Kidney (tissue), 14 donors: ENCODE measurements around the gene SMIM43. TPM values are rescaled to one million over a fixed set of nuclear protein-coding genes. Genes with fewer than 3 reads are reported as not detected.

Source experiments
- DNase-seq, 5 donors: peaks; one replicate each; pipeline ENCODE4 v3.0.0-alpha.2; 2013 to 2020
- FAIRE-seq: peaks from 2 replicates; lab custom pipeline; 2012; peaks lifted over from hg19 to GRCh38; lab: Jason Lieb, UNC
- H3K27ac ChIP-seq, 2 donors: one replicate each; pipeline ENCODE4 v1.7.0; 2013; ENCODE audit warnings: low read depth in 2 of 2, low read length in 2 of 2, inconsistent platforms in 1 of 2
- H3K27me3 ChIP-seq: one replicate; pipeline ENCODE4 v1.7.1; 2013; ENCODE audit warnings: low read length, inconsistent platforms; ENCODE audit not compliant: control insufficient read depth, insufficient read depth
- H3K36me3 ChIP-seq, 3 donors: one replicate each; pipeline versions ENCODE4 v1.7.0 to v1.7.1; 2013; ENCODE audit warnings: low read length in 3 of 3, control low read depth in 1 of 3, inconsistent platforms in 1 of 3; ENCODE audit not compliant: insufficient read depth in 3 of 3, control insufficient read depth in 2 of 3
- H3K4me1 ChIP-seq, 3 donors: one replicate each; pipeline versions ENCODE4 v1.7.0 to v1.7.1; 2013; ENCODE audit warnings: low read length in 3 of 3, inconsistent platforms in 1 of 3, low read depth in 1 of 3; ENCODE audit not compliant: control insufficient read depth in 2 of 3, insufficient read depth in 2 of 3
- H3K4me3 ChIP-seq, 3 donors: one replicate each; pipeline versions ENCODE4 v1.7.0 to v1.8.1; 2013; ENCODE audit warnings: low read length in 3 of 3, control low read depth in 1 of 3, inconsistent platforms in 1 of 3
- H3K9ac ChIP-seq, 3 donors: one replicate each; pipeline versions ENCODE4 v1.7.0 to v1.7.1; 2013; ENCODE audit warnings: low read length in 3 of 3, control low read depth in 1 of 3, inconsistent platforms in 1 of 3
- H3K9me3 ChIP-seq, 3 donors: one replicate each; pipeline versions ENCODE4 v1.7.0 to v1.7.1; 2013; ENCODE audit warnings: low read length in 3 of 3, control low read depth in 1 of 3, inconsistent platforms in 1 of 3; ENCODE audit not compliant: control insufficient read depth in 2 of 3, insufficient read depth in 1 of 3
- CTCF ChIP-seq: IDR thresholded peaks from 3 replicates; pipeline ENCODE4 v1.5.1; 2012; ENCODE audit warnings: mild to moderate bottlenecking, moderate library complexity, borderline replicate concordance; ENCODE audit not compliant: insufficient read depth; ENCODE audit errors: extremely low read depth
- intact Hi-C: fragments of 100-400 bp; cut with DNase I; formaldehyde crosslinking; loops from one replicate; pipeline ENCODE4 v1.11.1; 2022
- polyA plus RNA-seq: library from polyadenylated mRNA; stranded (reverse); fragments of 350-450 nt; fragmentation: Illumina TruSeq; extraction: RNeasy Lipid Tissue Mini Kit (QIAGEN cat#74804); gene quantifications from one replicate; pipeline ENCODE4 v1.2.3, GENCODE V29; 2014; ENCODE audit warnings: low read depth, low replicate concordance; ENCODE audit not compliant: insufficient read depth
- total RNA-seq: library from RNA; stranded (reverse); fragmentation: NEBNext Ultra II Directional; extraction: Animal tissue kit (Norgen Biotek cat#: 25700); gene quantifications from one replicate; pipeline ENCODE4 v1.2.1, GENCODE V29; 2021
- donor health status: control.
- donor health status: control.
- donor health status: control.
- donor health status: control.
- donor health status: control.
- donor health status: DM: yes; HTN: yes; CAD: no.
- donor health status: Normal renal cell carcinoma (clear cell type).

SMIM43 gene
- total and polyA plus RNA-seq, 2 donors from 2014 or later, result not detected

DNA sequence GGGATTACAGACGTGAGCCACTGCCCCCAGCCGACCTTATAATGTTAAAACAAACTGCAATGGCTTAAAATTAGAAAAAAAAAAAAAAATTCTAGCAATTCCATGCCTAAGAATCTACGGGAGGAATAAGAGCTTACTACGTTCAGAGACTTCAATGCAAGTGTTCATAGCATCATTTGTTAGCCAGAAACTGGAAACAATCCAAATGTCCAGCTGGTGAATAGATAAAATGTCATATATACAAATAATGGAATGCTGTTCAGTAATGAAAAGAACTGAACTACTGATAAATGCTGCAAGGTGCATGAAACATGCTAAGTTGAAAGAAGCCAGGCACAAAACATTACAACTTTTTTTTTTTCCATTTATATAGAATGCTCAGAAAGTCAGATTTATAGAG, 41.4 kb upstream of the SMIM43 start:
- Histone ChIP-seq H3K27me3 (no peaks in the 10 kb centered on the region), H3K27ac (no peak overlapping the region), H3K9ac (no peak overlapping the region), H3K4me3 (no peak overlapping the region), H3K36me3 (peaks cover 5 to 11% (median 8%) of the 10 kb centered on the region in 3 donors), H3K9me3 (no peaks in the 10 kb centered on the region), H3K4me1 (peaks cover 0 to 3% (median 2%) of the 10 kb centered on the region in 3 donors)
- TF ChIP-seq CTCF, result no peak
- FAIRE-seq (no peak), DNase-seq (no peak)
- intact Hi-C loops, result no loop called here

DNA sequence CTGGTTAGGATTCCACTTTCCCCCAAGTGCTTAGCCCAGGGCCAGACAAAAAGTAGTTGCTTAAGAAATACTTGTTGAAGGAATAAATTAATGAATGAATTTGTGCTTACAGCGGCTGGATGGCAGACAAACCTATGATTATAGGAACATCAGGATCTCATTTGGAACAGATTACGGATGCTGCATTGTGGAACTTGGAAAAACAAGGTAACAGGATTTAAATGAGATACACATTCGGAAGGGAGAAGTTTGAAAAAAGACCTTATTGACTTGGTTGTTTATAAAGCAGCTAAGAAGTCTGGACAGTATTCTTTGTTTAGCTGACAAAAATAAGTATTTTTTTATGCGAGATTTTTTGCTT, 36.7 kb upstream of the SMIM43 start:
- Histone ChIP-seq H3K4me3 (peak overlapping the region; percentile 77 to 97 (median 81)), H3K4me1 (peaks cover 0 to 3% (median 2%) of the 10 kb centered on the region in 3 donors), H3K9me3 (no peaks in the 10 kb centered on the region), H3K27ac (no peak overlapping the region), H3K27me3 (no peaks in the 10 kb centered on the region), H3K36me3 (peaks cover 0 to 8% (median 8%) of the 10 kb centered on the region in 3 donors), H3K9ac (peak overlapping the region; percentile 63 to 92 (median 82))
- no peak for FAIRE-seq
- TF ChIP-seq CTCF, result no peak
- intact Hi-C loops, result no loop called here
- DNase-seq, result no peak

DNA sequence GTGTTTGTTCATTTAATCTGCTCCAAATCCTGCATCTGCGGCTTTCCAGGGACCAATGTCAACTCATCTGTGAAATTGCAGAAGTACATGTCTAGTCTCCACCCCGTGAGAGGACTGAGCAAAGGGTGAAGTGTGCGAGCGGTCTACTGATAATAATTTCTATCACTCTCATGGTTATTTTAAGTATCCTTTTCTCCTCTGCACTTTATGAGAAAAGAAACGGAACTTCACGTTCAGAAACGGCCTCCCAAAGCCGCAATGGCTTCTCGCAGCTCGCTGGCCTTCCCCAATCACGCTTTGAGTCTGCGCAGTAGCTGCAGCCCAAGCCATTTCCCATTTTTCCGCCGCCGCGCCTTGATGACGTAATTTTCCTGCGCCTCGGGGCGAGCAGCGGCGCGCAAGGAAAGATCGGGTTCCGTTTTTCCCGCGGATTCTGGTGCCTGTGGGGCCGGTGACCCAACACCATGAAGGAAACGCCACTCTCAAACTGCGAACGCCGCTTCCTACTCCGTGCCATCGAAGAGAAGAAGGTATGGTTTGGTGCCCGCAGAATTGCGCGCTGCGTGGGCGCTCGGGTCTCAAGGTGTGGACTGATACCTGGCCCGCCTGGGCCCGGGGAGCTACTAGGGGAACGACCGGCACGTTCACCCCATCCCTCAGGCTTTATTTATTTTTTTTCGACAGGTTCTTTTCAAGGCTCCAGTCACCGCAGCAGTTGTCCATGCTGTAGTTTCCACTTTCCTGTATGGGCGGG, 36.2 kb upstream of the SMIM43 start, which contains the start of gene EXOSC9:
EXOSC9 (plus strand) TSS at position 363 of the 754 bp plus-strand sequence; CDS start at position 465, 102 bp downstream.
- DNase-seq (peak; percentile 96 to 99 (median 96)), FAIRE-seq (peak; percentile 27)
- peaks cover 0 to 3% (median 2%) of the 10 kb centered on the region in 3 donors for H3K4me1 ChIP-seq
- TF ChIP-seq CTCF, result no peak
- intact Hi-C loops, result no loop called here
- no peaks in the 10 kb centered on the region for H3K27me3 ChIP-seq
- no peaks in the 10 kb centered on the region for H3K9me3 ChIP-seq
- peak within 1 kb of the TSS; percentile 47 to 91 for H3K27ac ChIP-seq
- H3K36me3 ChIP-seq, result peaks cover 0 to 8% (median 6%) of the 10 kb centered on the region in 3 donors
- H3K4me3 ChIP-seq, result peak within 1 kb of the TSS; percentile 77 to 97 (median 81)
- H3K9ac ChIP-seq, result peak within 1 kb of the TSS; percentile 63 to 92 (median 82)
